EL (cell line): ENCODE results near the gene MAP3K14.
"Not testable (repeated sequence)": the region's sequence is repeated elsewhere in the genome, so short reads cannot be mapped to it uniquely, and the experiment has no call there.

Source experiments
- DNase-seq: peaks from one replicate; pipeline ENCODE4 v3.0.0-alpha.2; 2016

The MAP3K14 gene

GRCh38 chr17:45314741-45315647, 1.8 kb downstream of the MAP3K14 start:
- peak; percentile 50 for DNase-seq

GRCh38 chr17:45313996-45314740, 2.7 kb downstream of the MAP3K14 start:
- DNase-seq: no peak

DNA sequence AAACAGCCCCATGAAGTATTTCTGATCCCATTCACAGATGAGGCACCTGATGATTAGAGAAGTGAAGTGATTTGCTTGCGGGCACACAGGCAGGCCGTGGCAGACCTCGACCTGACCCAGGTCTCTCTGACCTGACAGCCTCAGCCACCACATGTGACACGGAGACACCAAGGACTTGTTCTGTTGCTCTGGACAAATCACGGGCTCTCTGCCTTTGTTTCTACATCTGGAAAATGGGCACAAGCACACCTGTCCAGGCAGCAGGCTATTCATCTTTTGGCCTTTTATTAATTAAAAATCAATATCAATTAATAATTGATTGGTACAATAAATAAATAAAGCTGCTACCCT, 3.4 kb downstream of the MAP3K14 start:
- no peak for DNase-seq

DNA sequence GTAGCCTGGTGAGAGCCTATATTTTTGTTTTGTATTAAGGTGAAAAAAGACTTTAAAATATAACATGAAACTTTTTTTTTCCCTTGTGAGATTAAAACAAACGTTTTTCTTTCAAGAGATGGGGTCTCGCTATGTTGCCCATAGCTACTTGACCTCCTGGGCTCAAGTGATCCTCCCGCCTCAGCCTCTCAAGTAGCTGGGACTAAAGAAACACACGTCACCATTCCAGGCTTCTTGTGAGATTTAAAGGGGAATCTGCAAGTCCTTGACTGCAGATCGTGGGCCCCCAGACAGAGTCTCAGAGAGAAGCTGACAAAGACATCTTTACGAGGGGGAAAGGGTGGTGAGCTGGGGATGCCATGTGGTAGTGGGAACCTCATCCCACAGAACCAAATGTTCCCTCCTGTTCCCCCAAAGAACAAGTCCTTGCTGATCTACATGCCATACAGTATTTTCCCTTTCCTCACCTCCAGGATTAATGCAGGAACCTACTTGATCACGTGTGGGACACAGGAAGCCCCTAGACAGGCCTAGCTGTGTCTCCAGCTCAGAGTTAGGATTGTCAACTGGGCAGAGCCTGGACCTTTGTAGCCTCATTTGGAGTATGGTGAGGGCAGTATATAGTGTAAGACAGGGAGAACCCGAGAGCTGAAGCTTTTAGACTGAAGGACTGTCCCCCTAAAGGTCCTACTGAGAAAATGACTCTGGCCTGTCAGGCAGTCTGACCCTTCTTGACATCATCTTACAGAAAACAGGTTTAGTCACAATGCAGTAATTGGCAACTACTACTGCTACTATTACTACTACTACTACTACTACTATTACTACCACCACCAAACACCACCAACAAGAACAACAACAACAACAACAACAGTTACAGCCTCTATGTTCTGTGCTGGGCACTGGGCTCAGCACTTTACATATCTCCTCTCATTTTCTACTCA, 4.1 kb downstream of the MAP3K14 start:
- peak; percentile 45 for DNase-seq

- DNase-seq: peak; percentile 67
These were observed 4.9 kb downstream of the MAP3K14 start for GRCh38 chr17:45311760-45312476.

- DNase-seq: no peak
These were observed 5.4 kb downstream of the MAP3K14 start for GRCh38 chr17:45311401-45311759.

GRCh38 chr17:45310380-45311324, 6.2 kb downstream of the MAP3K14 start:
- DNase-seq: no peak

DNA sequence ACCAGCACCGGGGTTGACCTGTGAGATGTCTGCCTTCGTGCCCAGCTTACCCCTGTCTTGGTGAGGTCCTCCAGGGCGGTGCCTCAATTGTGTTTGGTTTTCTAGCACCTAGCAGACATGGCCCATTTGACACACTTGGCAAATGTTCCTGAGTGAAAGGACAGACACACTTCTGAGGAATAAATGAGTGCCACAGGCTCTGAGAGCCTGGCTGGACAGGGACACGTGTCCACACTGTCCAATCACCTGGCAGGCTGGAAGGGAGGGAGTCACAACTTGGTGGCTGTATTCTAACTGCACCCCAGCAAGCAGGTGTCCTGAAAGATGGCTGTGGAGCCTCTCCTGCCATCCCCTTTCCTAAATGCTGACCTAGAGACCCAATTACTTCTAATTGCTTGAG, 7.4 kb downstream of the MAP3K14 start:
- DNase-seq: no peak

DNA sequence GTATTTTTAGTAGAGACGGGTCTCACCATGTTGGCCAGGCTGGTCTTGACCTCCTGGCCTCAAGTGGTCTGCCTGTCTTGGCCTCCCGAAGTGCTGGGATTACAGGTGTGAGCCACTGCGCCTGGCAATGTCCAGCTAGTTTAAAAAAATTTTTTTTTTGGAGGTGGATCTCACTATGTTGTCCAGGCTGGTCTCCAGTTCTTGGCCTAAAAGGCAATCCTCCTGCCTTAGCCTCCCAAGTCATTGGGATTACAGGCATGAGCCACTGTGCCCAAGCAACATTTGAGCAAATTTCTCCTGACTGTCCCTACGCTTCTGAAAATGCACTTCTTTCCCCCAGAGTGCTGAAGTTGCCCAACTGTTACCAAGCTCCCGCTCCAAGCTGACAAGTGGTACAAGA, 8.0 kb downstream of the MAP3K14 start:
- no peak for DNase-seq

GRCh38 chr17:45308016-45308365, 8.8 kb downstream of the MAP3K14 start:
- no peak for DNase-seq

GRCh38 chr17:45307290-45308015, 9.4 kb downstream of the MAP3K14 start:
- peak; percentile 90 for DNase-seq

- DNase-seq: no peak
These were observed 10.2 kb downstream of the MAP3K14 start for GRCh38 chr17:45306623-45307022.

GRCh38 chr17:45306094-45306493, 10.7 kb downstream of the MAP3K14 start:
- DNase-seq: no peak

GRCh38 chr17:45305530-45306087, 11.2 kb downstream of the MAP3K14 start:
- peak; percentile 68 for DNase-seq

GRCh38 chr17:45302649-45303173, 14.1 kb downstream of the MAP3K14 start:
- peak; percentile 91 for DNase-seq

DNA sequence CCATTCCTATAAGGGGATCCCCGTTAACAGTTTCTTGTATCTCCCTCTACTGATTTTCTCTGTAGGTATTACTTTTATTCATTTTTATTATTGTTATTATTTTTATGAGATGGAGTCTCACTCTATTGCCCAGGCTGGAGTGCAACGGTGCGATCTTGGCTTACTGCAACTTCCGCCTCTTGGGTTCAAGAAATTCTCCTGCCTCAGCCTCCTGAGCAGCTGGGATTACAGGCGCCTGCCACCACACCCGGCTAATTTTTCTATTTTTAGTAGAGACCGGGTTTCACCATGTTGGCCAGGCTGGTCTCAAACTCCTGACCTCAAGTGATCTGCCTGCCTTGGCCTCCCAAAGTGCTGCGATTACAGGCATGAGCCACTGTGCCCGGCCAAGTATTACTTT, 14.6 kb downstream of the MAP3K14 start:
- not testable (repeated sequence) for DNase-seq

DNA sequence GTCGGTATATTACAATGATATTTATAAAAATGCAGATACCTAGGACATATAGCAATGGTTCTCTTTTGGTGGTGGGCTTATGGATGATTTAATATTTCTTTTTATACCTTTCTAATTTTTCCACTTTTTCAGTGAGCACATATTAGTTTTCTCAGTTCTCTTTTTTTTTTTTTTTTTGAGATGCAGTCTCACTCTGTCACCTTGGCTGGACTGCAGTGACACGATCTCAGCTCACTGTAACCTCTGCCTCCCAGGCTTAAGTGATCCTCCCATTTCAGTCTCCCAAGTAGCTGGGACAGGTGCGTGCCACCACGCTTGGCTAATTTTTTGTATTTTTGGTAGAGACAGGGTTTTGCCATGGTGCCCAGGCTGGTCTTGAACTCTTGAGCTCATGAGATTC, 15.1 kb downstream of the MAP3K14 start:
- no peak for DNase-seq

GRCh38 chr17:45300060-45300751, 16.6 kb downstream of the MAP3K14 start:
- no peak for DNase-seq

DNA sequence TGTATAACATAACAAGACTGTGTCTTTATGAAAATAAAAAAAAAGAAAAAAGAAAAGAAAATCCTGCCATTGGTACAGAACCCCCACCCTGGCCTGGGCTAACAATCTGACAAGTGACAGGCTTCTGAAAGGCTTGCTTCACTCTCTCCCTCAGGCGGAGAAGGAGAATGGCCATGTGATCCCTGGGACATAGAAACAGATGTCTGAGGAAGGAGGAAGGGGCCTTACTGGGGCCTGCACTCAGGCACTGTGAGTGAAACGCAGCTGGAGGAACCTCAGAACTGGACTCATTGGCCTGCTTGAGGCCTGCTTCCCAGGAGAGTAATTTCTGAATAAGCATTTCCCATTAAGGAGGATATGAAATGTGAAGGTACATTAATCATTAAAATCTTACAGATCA, 17.5 kb downstream of the MAP3K14 start:
- no peak for DNase-seq
